Body of pancreas (tissue), 4 donors: ENCODE results near the gene SLC13A4.
"Not testable (repeated sequence)": the region's sequence is repeated elsewhere in the genome, so short reads cannot be mapped to it uniquely, and the experiment has no call there.

Experiments
- POLR2A ChIP-seq, 3 donors: fragments of 450-650 bp; IDR thresholded peaks; one replicate each; pipeline ENCODE4 v1.6.1; 2016; ENCODE audit warnings: antibody characterized with exemption in 3 of 3, mild to moderate bottlenecking in 2 of 3
- TF ChIP-seq, protein P1 (sequence below), 7 experiments: fragments of 450-650 bp in 4 of 7; fragments of 200-600 bp in 3 of 7; sonication (generic) in 3 of 7; IDR thresholded peaks; one replicate each; pipeline ENCODE4 v1.5.1; 2016 to 2019; ENCODE audit warnings: antibody characterized with exemption in 7 of 7

DNA sequence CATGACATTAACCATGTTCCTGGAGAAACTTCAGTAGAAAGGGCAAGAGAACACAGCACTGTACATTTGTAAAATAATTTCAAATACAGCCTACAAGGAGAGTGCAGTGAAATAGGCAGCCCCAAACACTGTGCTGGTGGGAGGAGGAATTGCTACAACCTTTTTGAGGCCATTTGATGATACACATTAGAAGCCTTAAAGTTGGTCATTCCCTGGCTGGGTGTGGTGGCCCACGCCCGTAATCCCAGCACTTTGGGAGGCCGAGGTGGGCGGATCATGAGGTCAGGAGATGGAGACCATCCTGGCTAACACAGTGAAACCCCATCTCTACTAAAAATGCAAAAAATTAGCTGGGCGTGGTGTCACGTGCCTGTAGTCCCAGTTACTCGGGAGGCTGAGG lies 35.4 kb downstream of the SLC13A4 start:
- not testable (repeated sequence) for TF ChIP-seq POLR2A (IDR thresholded peaks at IDR 0.05)
- TF ChIP-seq, protein P1, sequence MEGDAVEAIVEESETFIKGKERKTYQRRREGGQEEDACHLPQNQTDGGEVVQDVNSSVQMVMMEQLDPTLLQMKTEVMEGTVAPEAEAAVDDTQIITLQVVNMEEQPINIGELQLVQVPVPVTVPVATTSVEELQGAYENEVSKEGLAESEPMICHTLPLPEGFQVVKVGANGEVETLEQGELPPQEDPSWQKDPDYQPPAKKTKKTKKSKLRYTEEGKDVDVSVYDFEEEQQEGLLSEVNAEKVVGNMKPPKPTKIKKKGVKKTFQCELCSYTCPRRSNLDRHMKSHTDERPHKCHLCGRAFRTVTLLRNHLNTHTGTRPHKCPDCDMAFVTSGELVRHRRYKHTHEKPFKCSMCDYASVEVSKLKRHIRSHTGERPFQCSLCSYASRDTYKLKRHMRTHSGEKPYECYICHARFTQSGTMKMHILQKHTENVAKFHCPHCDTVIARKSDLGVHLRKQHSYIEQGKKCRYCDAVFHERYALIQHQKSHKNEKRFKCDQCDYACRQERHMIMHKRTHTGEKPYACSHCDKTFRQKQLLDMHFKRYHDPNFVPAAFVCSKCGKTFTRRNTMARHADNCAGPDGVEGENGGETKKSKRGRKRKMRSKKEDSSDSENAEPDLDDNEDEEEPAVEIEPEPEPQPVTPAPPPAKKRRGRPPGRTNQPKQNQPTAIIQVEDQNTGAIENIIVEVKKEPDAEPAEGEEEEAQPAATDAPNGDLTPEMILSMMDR (IDR thresholded peaks at IDR 0.05): not testable (repeated sequence)
